ENCODE data around the gene SF1. TPM values are rescaled to one million over a fixed set of nuclear protein-coding genes. Genes with fewer than 3 reads are reported as not detected.

The SF1 gene
- total and polyA plus RNA-seq, 2 of the 4 experiments (the other 2 are of a cell fraction), result 56.8 to 88.0 TPM

DNA sequence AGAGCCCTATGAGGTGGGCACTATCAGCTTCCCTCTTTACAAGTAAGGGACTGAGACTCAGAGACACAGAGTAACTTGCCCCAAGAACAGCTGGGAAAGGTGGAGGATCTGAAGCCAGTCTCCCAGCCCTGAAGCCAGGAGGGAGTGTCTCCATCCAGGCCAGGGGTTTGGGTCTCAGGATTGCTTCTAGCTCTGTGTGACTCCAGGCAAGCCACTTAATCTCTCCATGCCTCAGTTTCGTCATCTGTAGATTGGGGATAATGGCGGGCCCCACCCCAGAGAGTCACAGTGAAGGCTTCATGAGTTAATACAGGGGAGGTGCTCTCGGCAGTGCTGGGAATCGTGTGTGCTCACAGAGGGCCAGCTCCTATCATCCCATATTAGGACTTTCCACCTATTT is 14.1 kb upstream of the SF1 start:
- no peak overlapping the region for H2BK15ac ChIP-seq (ENCODE audit: low read depth, low read length)
- dilution Hi-C loops (cut with HindIII; ENCODE audit: low sequenced_read_pairs, unreplicated experiment), result no loop called here
- no peak overlapping the region for H2BK5ac ChIP-seq (ENCODE audit: low read depth, low read length, poor library complexity, severe bottlenecking)
- no peak overlapping the region for H2BK20ac ChIP-seq (ENCODE audit: low read depth, low read length)
- no peak overlapping the region for H3K14ac ChIP-seq (replicated peaks; ENCODE audit: low read depth, low read length)
- no peak overlapping the region for H4K91ac ChIP-seq (ENCODE audit: insufficient read depth, low read depth, low read length)
- H4K8ac ChIP-seq (ENCODE audit: low read depth in 2 of 2, low read length in 2 of 2), result no peak overlapping the region
- H3K18ac ChIP-seq (ENCODE audit: low read depth, low read length), result no peak overlapping the region
- POLR2A ChIA-PET (ENCODE audit: unreplicated experiment), result no interaction called here
- H4K5ac ChIP-seq (ENCODE audit: low read depth, low read length), result no peak overlapping the region
- CTCF ChIA-PET, result no interaction called here
- no peaks in the 10 kb centered on the region for H3K4me1 ChIP-seq (ENCODE audit: control insufficient read depth, insufficient read depth, low read length)
- H3K4me2 ChIP-seq (ENCODE audit: low read depth, low read length), result no peak overlapping the region
- H3K27ac ChIP-seq (ENCODE audit: insufficient read depth, low read length), result no peak overlapping the region
- no peak overlapping the region for H3K9ac ChIP-seq (ENCODE audit: low read depth, low read length)
- no peak overlapping the region for H3K23ac ChIP-seq (ENCODE audit: low read depth, low read length)
- H3K4ac ChIP-seq (ENCODE audit: low read depth, low read length), result no peak overlapping the region
- H4K20me1 ChIP-seq (ENCODE audit: insufficient read depth, low read length), result no peaks in the 10 kb centered on the region
- no CpG with 5 or more reads among the region's 4 CpGs for WGBS, 2 experiments (ENCODE audit: extremely low coverage in 2 of 2, insufficient read length in 1 of 2)
- TF ChIP-seq SMC3 (IDR thresholded peaks at IDR 0.05; ENCODE audit: low read depth, low read length), result no peak
- no peak for TF ChIP-seq CEBPB (IDR thresholded peaks at IDR 0.05; ENCODE audit: low read depth, low read length)
- TF ChIP-seq POLR2A (IDR thresholded peaks at IDR 0.05; ENCODE audit: low read depth, low read length), result no peak
- no peak for TF ChIP-seq MXI1 (IDR thresholded peaks at IDR 0.05; ENCODE audit: borderline replicate concordance, low read depth, low read length)
- no peak for TF ChIP-seq BHLHE40 (IDR thresholded peaks at IDR 0.05; ENCODE audit: low read depth, low read length)
- no peak for TF ChIP-seq MAZ (IDR thresholded peaks at IDR 0.05; ENCODE audit: borderline replicate concordance, low read depth, low read length)
- TF ChIP-seq RCOR1 (IDR thresholded peaks at IDR 0.05; ENCODE audit: insufficient replicate concordance, low read length), result no peak
- no peaks in the 10 kb centered on the region for H3K79me1 ChIP-seq (ENCODE audit: low read depth in 1 of 2, low read length in 2 of 2)
- ATAC-seq (ENCODE audit: low read depth) (no peak), DNase-seq (no peak)
- intact Hi-C loops (cut with micrococcal nuclease), result no loop called here
- H2AK9ac ChIP-seq (replicated peaks; ENCODE audit: low read depth, low read length, poor library complexity), result no peak overlapping the region
- no peaks in the 10 kb centered on the region for H3K9me3 ChIP-seq (ENCODE audit: control insufficient read depth, insufficient read depth, low read length)
- no peak overlapping the region for H2AK5ac ChIP-seq (ENCODE audit: low read depth, low read length)
- no TSS peak for BruUV-seq (replicated peaks)
- H3K4me3 ChIP-seq (ENCODE audit: insufficient read depth, low read depth, low read length), result no peak overlapping the region
- H2BK120ac ChIP-seq (ENCODE audit: low read depth, low read length), result no peak overlapping the region
- H3K36me3 ChIP-seq (ENCODE audit: control insufficient read depth, insufficient read depth, low read length), result peaks cover 30% of the 10 kb centered on the region
- no peak overlapping the region for H2AFZ ChIP-seq (replicated peaks; ENCODE audit: low read length, poor library complexity)
- in situ Hi-C loops (cut with MboI; ENCODE audit: low sequenced_read_pairs), result no loop called here
- no peak overlapping the region for H3K56ac ChIP-seq (ENCODE audit: extremely low read depth, insufficient read depth, low read length)
- H3K9me1 ChIP-seq (ENCODE audit: insufficient read depth, low read length), result no peaks in the 10 kb centered on the region
- H3K27me3 ChIP-seq (ENCODE audit: control insufficient read depth, insufficient read depth, low read length), result no peaks in the 10 kb centered on the region
